AG10803 (cell line): ENCODE measurements around the gene PNCK.
"Not testable (repeated sequence)": the region's sequence is repeated elsewhere in the genome, so short reads cannot be mapped to it uniquely, and the experiment has no call there.

Source experiments
- DNase-seq: peaks from one replicate; pipeline ENCODE4 v3.0.0; 2010; ENCODE audit warnings: low read depth
- H3K4me3 ChIP-seq: 2 replicates; pipeline ENCODE4 v1.5.1; 2011; ENCODE audit warnings: mild to moderate bottlenecking, low read length, control low read depth
- CTCF ChIP-seq: conservative IDR thresholded peaks from 2 replicates; pipeline ENCODE4 v1.5.1; 2011; ENCODE audit warnings: mild to moderate bottlenecking, low read length, control low read depth, inconsistent platforms

PNCK gene

GRCh38 chrX:153697924-153698865, 24.6 kb upstream of the PNCK start:
- DNase-seq = no peak
- TF ChIP-seq CTCF = no peak
- no peak overlapping the region for H3K4me3 ChIP-seq

GRCh38 chrX:153696986-153697722, 23.5 kb upstream of the PNCK start:
- not testable (repeated sequence) for H3K4me3 ChIP-seq, DNase-seq

GRCh38 chrX:153696538-153696937, 22.9 kb upstream of the PNCK start:
- not testable (repeated sequence) for DNase-seq, H3K4me3 ChIP-seq

- no peak for TF ChIP-seq CTCF
These were observed 22.5 kb upstream of the PNCK start for GRCh38 chrX:153696100-153696499.

GRCh38 chrX:153694687-153695270, 21.2 kb upstream of the PNCK start:
- TF ChIP-seq CTCF = no peak
- no peak overlapping the region for H3K4me3 ChIP-seq
- DNase-seq = no peak

More at GRCh38 chrX:153696100-153696499, 22.5 kb upstream of the PNCK start:
- no peak overlapping the region for H3K4me3 ChIP-seq
- no peak for DNase-seq

GRCh38 chrX:153694256-153694655, 20.6 kb upstream of the PNCK start:
- not testable (repeated sequence) for DNase-seq, H3K4me3 ChIP-seq

GRCh38 chrX:153693216-153694086, 19.8 kb upstream of the PNCK start:
- TF ChIP-seq CTCF = no peak
- no peak overlapping the region for H3K4me3 ChIP-seq
- DNase-seq = no peak

- no peak for DNase-seq
These were observed 19.1 kb upstream of the PNCK start for GRCh38 chrX:153692611-153693156.

More at GRCh38 chrX:153692611-153693156, 19.1 kb upstream of the PNCK start:
- H3K4me3 ChIP-seq = no peak overlapping the region
- TF ChIP-seq CTCF = no peak
